ENCODE measurements around the gene FBXO2. TPM values are rescaled to one million over a fixed set of nuclear protein-coding genes. Genes with fewer than 3 reads are reported as not detected.
A peak's percentile ranks its signal among the peaks of the same experiment; 100 is the strongest.

FBXO2 gene
- total RNA-seq, 4 donors from 2014 or later: 4.7 to 12.5 (median 6.8) TPM

GRCh38 chr1:11659748-11660147 is 5.5 kb upstream of the FBXO2 start:
- ATAC-seq: no peak
- H3K27ac ChIP-seq: no peak overlapping the region
- 74 to 85% methylated on average over 4 of the region's 4 CpGs for WGBS, 2 donors (ENCODE audit: low coverage in 1 of 2)

GRCh38 chr1:11658542-11658941 is 4.3 kb upstream of the FBXO2 start:
- WGBS, 2 donors (ENCODE audit: low coverage in 1 of 2): 80% methylated on average over 2 of the region's 23 CpGs; no CpG with 5 or more reads in 1 of the 2 donors
- H3K4me1 ChIP-seq: peaks cover 5 to 23% (median 9%) of the 10 kb centered on the region in 3 donors
- peaks cover 0 to 66% of the 10 kb centered on the region in 2 donors for H3K36me3 ChIP-seq
- ATAC-seq: no peak
- no peak overlapping the region for H3K27ac ChIP-seq
- no peaks in the 10 kb centered on the region for H3K9me3 ChIP-seq
- TF ChIP-seq POLR2AphosphoS5 (IDR thresholded peaks at IDR 0.05): no peak
- TF ChIP-seq CTCF (IDR thresholded peaks at IDR 0.05): no peak
- no peak for TF ChIP-seq POLR2A (IDR thresholded peaks at IDR 0.05)
- TF ChIP-seq EP300 (IDR thresholded peaks at IDR 0.05): no peak
- no peak overlapping the region for H3K4me3 ChIP-seq
- H3K27me3 ChIP-seq: no peaks in the 10 kb centered on the region

More at GRCh38 chr1:11659748-11660147, 5.5 kb upstream of the FBXO2 start:
- no peak for TF ChIP-seq POLR2A (IDR thresholded peaks at IDR 0.05)
- TF ChIP-seq CTCF (IDR thresholded peaks at IDR 0.05): no peak
- TF ChIP-seq POLR2AphosphoS5 (IDR thresholded peaks at IDR 0.05): no peak
- TF ChIP-seq EP300 (IDR thresholded peaks at IDR 0.05): no peak
- Histone ChIP-seq H3K36me3 (peaks cover 0 to 66% of the 10 kb centered on the region in 2 donors), H3K9me3 (no peaks in the 10 kb centered on the region), H3K4me3 (no peak overlapping the region), H3K27me3 (no peaks in the 10 kb centered on the region), H3K4me1 (peaks cover 5 to 21% (median 13%) of the 10 kb centered on the region in 3 donors)

- TF ChIP-seq POLR2AphosphoS5 (IDR thresholded peaks at IDR 0.05) (no peak), CTCF (IDR thresholded peaks at IDR 0.05) (no peak)
- H3K36me3 ChIP-seq: peaks cover 0 to 65% of the 10 kb centered on the region in 2 donors
- no peaks in the 10 kb centered on the region for H3K27me3 ChIP-seq
- 75 to 86% methylated on average over 3 to 6 of the region's 6 CpGs for WGBS, 2 donors (ENCODE audit: low coverage in 1 of 2)
- no peaks in the 10 kb centered on the region for H3K9me3 ChIP-seq
- H3K4me3 ChIP-seq: no peak overlapping the region
- H3K27ac ChIP-seq: no peak overlapping the region
- no peak for ATAC-seq
- peaks cover 5 to 25% (median 9%) of the 10 kb centered on the region in 3 donors for H3K4me1 ChIP-seq
Observed at GRCh38 chr1:11657654-11658053, 3.4 kb upstream of the FBXO2 start.

GRCh38 chr1:11654939-11655808 is 945 bp upstream of the FBXO2 start:
- peak; percentile 14 for ATAC-seq

More at GRCh38 chr1:11654939-11655808, 945 bp upstream of the FBXO2 start:
- Histone ChIP-seq H3K9me3 (no peaks in the 10 kb centered on the region), H3K4me3 (peak overlapping the region; percentile 55 to 89), H3K27me3 (peaks cover 8% of the 10 kb centered on the region), H3K36me3 (peaks cover 0 to 40% of the 10 kb centered on the region in 2 donors), H3K27ac (peak overlapping the region in 3 of 4 donors; percentile 70 to 84 (median 74)), H3K4me1 (peaks cover 5 to 35% (median 15%) of the 10 kb centered on the region in 3 donors)
- TF ChIP-seq POLR2A (IDR thresholded peaks at IDR 0.05): no peak
- TF ChIP-seq CTCF (IDR thresholded peaks at IDR 0.05): no peak
- WGBS, 2 donors (ENCODE audit: low coverage in 1 of 2): 25% methylated on average over 7 of the region's 45 CpGs; no CpG with 5 or more reads in 1 of the 2 donors
